Liver (tissue), 9 donors: ENCODE results near the gene AATF. TPM values are rescaled to one million over a fixed set of nuclear protein-coding genes. Genes with fewer than 3 reads are reported as not detected.

Source experiments
- DNase-seq: peaks from one replicate; pipeline ENCODE4 v3.0.0-alpha.2; 2017; ENCODE audit warnings: low spot score
- H3K27ac ChIP-seq, 2 donors: one replicate each; pipeline ENCODE4 v1.7.0; 2013; ENCODE audit warnings: inconsistent platforms in 2 of 2, low read length in 2 of 2, control low read depth in 1 of 2, low read depth in 1 of 2, mild to moderate bottlenecking in 1 of 2
- H3K27me3 ChIP-seq, 4 donors: one replicate each; pipeline versions ENCODE4 v1.6.1 to v1.7.0; 2013; ENCODE audit warnings: low read length in 3 of 4, inconsistent platforms in 1 of 4, mild to moderate bottlenecking in 1 of 4, moderate library complexity in 1 of 4; ENCODE audit not compliant: control insufficient read depth in 4 of 4, insufficient read depth in 4 of 4
- H3K36me3 ChIP-seq, 4 donors: one replicate each; pipeline versions ENCODE4 v1.6.1 to v1.7.0; 2013; ENCODE audit warnings: low read length in 3 of 4, mild to moderate bottlenecking in 3 of 4, low read depth in 1 of 4, moderate library complexity in 1 of 4; ENCODE audit not compliant: control insufficient read depth in 4 of 4, insufficient read depth in 3 of 4
- H3K4me1 ChIP-seq, 4 donors: one replicate each; pipeline versions ENCODE4 v1.6.1 to v1.7.0; 2013; ENCODE audit warnings: low read length in 3 of 4, mild to moderate bottlenecking in 3 of 4, moderate library complexity in 1 of 4; ENCODE audit not compliant: control insufficient read depth in 4 of 4, insufficient read depth in 4 of 4
- H3K4me3 ChIP-seq, 3 donors: one replicate each; pipeline versions ENCODE4 v1.6.1 to v1.7.0; 2013; ENCODE audit warnings: low read length in 3 of 3, control low read depth in 1 of 3, low read depth in 1 of 3, mild to moderate bottlenecking in 1 of 3
- H3K9ac ChIP-seq, 2 donors: one replicate each; pipeline ENCODE4 v1.7.0; 2013; ENCODE audit warnings: low read length in 2 of 2, mild to moderate bottlenecking in 2 of 2, moderate library complexity in 2 of 2, control low read depth in 1 of 2, low read depth in 1 of 2
- H3K9me3 ChIP-seq, 4 donors: one replicate each; pipeline versions ENCODE4 v1.6.1 to v1.7.0; 2013; ENCODE audit warnings: low read length in 3 of 4; ENCODE audit not compliant: control insufficient read depth in 4 of 4
- ATF3 ChIP-seq: IDR thresholded peaks from 2 replicates; pipeline ENCODE4 v1.6.1; 2016; ENCODE audit warnings: antibody characterized with exemption
- CTCF ChIP-seq: fragments of 150-350 bp; IDR thresholded peaks from 2 replicates; pipeline ENCODE4 v1.5.1; 2017; ENCODE audit warnings: improper control_type of control experiment, low read depth, low read length; ENCODE audit not compliant: missing input control
- EGR1 ChIP-seq, 2 donors: IDR thresholded peaks; 2 replicates each; pipeline ENCODE4 v1.6.1; 2016 to 2018; ENCODE audit warnings: antibody characterized with exemption in 2 of 2, low read depth in 2 of 2
- FOXA1 ChIP-seq: IDR thresholded peaks from 2 replicates; pipeline ENCODE4 v1.6.1; 2016; ENCODE audit warnings: antibody characterized with exemption
- FOXA2 ChIP-seq: IDR thresholded peaks from 2 replicates; pipeline ENCODE4 v1.6.1; 2016; ENCODE audit warnings: antibody characterized with exemption
- GABPA ChIP-seq, 2 donors: IDR thresholded peaks in 1 of 2; conservative IDR thresholded peaks in 1 of 2; 2 replicates each; pipeline ENCODE4 v1.6.1; 2016; ENCODE audit warnings: antibody characterized with exemption in 2 of 2, mild to moderate bottlenecking in 1 of 2, moderate library complexity in 1 of 2
- HNF4A ChIP-seq, 2 donors: conservative IDR thresholded peaks; 2 replicates each; pipeline ENCODE4 v1.6.1; 2016; ENCODE audit warnings: antibody characterized with exemption in 2 of 2, mild to moderate bottlenecking in 2 of 2
- HNF4G ChIP-seq: IDR thresholded peaks from 2 replicates; pipeline ENCODE4 v1.6.1; 2016; ENCODE audit warnings: antibody characterized with exemption
- JUND ChIP-seq, 2 donors: IDR thresholded peaks; 2 replicates each; pipeline ENCODE4 v1.6.1; 2016; ENCODE audit warnings: antibody characterized with exemption in 2 of 2
- NR2F2 ChIP-seq: IDR thresholded peaks from 2 replicates; pipeline ENCODE4 v1.6.1; 2016; ENCODE audit warnings: antibody characterized with exemption
- RAD21 ChIP-seq, 2 donors: IDR thresholded peaks; 2 replicates each; pipeline ENCODE4 v1.6.1; 2016; ENCODE audit warnings: antibody characterized with exemption in 2 of 2, mild to moderate bottlenecking in 2 of 2
- RXRA ChIP-seq, 2 donors: IDR thresholded peaks; 2 replicates each; pipeline ENCODE4 v1.6.1; 2017 to 2018; ENCODE audit warnings: antibody characterized with exemption in 2 of 2, mild to moderate bottlenecking in 1 of 2
- SP1 ChIP-seq: IDR thresholded peaks from 2 replicates; pipeline ENCODE4 v1.6.1; 2018; ENCODE audit warnings: antibody characterized with exemption, mild to moderate bottlenecking
- TAF1 ChIP-seq: conservative IDR thresholded peaks from 2 replicates; pipeline ENCODE4 v1.6.1; 2016; ENCODE audit warnings: antibody characterized with exemption, mild to moderate bottlenecking
- YY1 ChIP-seq: IDR thresholded peaks from 2 replicates; pipeline ENCODE4 v1.6.1; 2016; ENCODE audit warnings: antibody characterized with exemption, mild to moderate bottlenecking
- ZBTB33 ChIP-seq: IDR thresholded peaks from 2 replicates; pipeline ENCODE4 v1.6.1; 2016; ENCODE audit warnings: antibody characterized with exemption
- WGBS: extraction: QIAGEN DNeasy Blood & Tissue Kit; methylation state at CpG from one replicate; pipeline ENCODE4 v1.1.7; 2013; 5-methylcytosine and 5-hydroxymethylcytosine counted together
- polyA plus RNA-seq, 2 donors: library from polyadenylated mRNA; stranded (reverse) in 1 of 2; unstranded in 1 of 2; fragments of 200-250 nt in 1 of 2; fragments of >200 nt in 1 of 2; fragmentation: Nextera tagmentation in 1 of 2; extraction: Ambion mirVana in 1 of 2; gene quantifications; one replicate each; pipeline versions ENCODE4 v1.2.1 to v1.2.3, GENCODE V29; 2013 to 2015
- total RNA-seq, 2 donors: library from RNA; depleted of rRNA; stranded (reverse); fragments of >200 nt; gene quantifications; one replicate each; pipeline ENCODE4 v1.2.3, GENCODE V29; 2014
- TF ChIP-seq, protein P1 (sequence below): IDR thresholded peaks from 2 replicates; pipeline ENCODE4 v1.6.1; 2016; ENCODE audit warnings: antibody characterized with exemption
- donor health status: healthy.
- donor health status: healthy.
- donor health status: healthy.
- donor health status: healthy.
- donor health status: healthy.

AATF gene
- total and polyA plus RNA-seq, 4 donors, result 10.8 to 16.9 (median 13.4) TPM

- WGBS, result 92% methylated on average over 1 of the region's 1 CpG
- TF ChIP-seq RAD21 (IDR thresholded peaks at IDR 0.05), result no peak
- TF ChIP-seq, protein P1, sequence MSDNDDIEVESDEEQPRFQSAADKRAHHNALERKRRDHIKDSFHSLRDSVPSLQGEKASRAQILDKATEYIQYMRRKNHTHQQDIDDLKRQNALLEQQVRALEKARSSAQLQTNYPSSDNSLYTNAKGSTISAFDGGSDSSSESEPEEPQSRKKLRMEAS, result no peak
- peaks cover 8 to 19% (median 12%) of the 10 kb centered on the region in 4 donors for H3K4me1 ChIP-seq
Observed at GRCh38 chr17:37026531-37026869, 77.7 kb downstream of the AATF start.

GRCh38 chr17:37028040-37028439 is 79.3 kb downstream of the AATF start:
- Histone ChIP-seq H3K4me3 (no peak overlapping the region), H3K9me3 (no peaks in the 10 kb centered on the region), H3K4me1 (peaks cover 8 to 25% (median 18%) of the 10 kb centered on the region in 4 donors), H3K36me3 (no peaks in the 10 kb centered on the region), H3K27ac (no peak overlapping the region), H3K27me3 (no peaks in the 10 kb centered on the region), H3K9ac (no peak overlapping the region)
- TF ChIP-seq ZBTB33 (no peak), RXRA (IDR thresholded peaks at IDR 0.05) (no peak), ATF3 (no peak), HNF4A (conservative IDR thresholded peaks at IDR 0.05) (no peak), TAF1 (no peak)
- no peak for DNase-seq
- 98% methylated on average over 4 of the region's 4 CpGs for WGBS

More at GRCh38 chr17:37026531-37026869, 77.7 kb downstream of the AATF start:
- Histone ChIP-seq H3K36me3 (peaks cover 0 to 2% (median 0%) of the 10 kb centered on the region in 4 donors), H3K27me3 (no peaks in the 10 kb centered on the region), H3K9me3 (no peaks in the 10 kb centered on the region), H3K9ac (no peak overlapping the region), H3K27ac (no peak overlapping the region), H3K4me3 (no peak overlapping the region)
- no peak for DNase-seq

DNA sequence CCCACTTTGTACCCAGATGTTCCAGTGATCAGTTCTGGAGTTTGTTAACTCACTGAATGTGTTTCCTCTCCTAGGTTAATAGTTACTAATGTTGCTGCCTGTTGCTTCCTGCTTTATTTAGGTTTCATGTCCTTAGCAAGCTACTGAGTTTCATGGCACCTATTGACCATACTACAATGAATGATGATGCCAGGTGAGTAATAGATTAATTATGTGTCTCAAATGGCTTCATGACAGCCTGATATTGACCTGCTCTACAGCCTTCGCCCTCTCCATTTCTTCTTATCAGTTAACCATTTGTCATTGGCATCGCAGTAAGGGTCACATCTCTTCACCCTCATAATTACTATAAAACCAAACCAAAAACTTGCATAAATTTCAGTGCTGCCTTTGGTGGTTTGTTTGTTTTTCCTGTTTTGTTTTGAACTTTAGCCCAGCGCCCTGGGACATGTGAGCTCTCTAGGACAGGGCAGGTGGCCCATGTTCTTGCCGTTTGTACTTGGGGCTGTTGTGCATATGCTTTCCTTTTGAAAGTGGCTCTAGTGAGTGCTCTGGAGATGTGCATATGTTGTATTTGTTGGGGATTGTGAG is 82.8 kb downstream of the AATF start:
- H3K9ac ChIP-seq, result no peak overlapping the region
- no peak overlapping the region for H3K4me3 ChIP-seq
- 40% methylated on average over 4 of the region's 4 CpGs for WGBS
- no peaks in the 10 kb centered on the region for H3K27me3 ChIP-seq
- H3K36me3 ChIP-seq, result no peaks in the 10 kb centered on the region
- no peaks in the 10 kb centered on the region for H3K9me3 ChIP-seq
- H3K4me1 ChIP-seq, result peaks cover 0 to 17% (median 9%) of the 10 kb centered on the region in 4 donors
- no peak for DNase-seq
- peak overlapping the region; percentile 72 to 78 for H3K27ac ChIP-seq
- TF ChIP-seq HNF4A (conservative IDR thresholded peaks at IDR 0.05), result peak; percentile 92 to 97
- no peak for TF ChIP-seq TAF1
- TF ChIP-seq RXRA (IDR thresholded peaks at IDR 0.05), result peak; percentile 95
- peak; percentile 28 to 45 for TF ChIP-seq RAD21 (IDR thresholded peaks at IDR 0.05)
- no peak for TF ChIP-seq ATF3
- TF ChIP-seq, protein P1, result peak; percentile 91
- no peak for TF ChIP-seq CTCF
- TF ChIP-seq GABPA (IDR thresholded peaks at IDR 0.05 in 1 of 2, conservative IDR thresholded peaks at IDR 0.05 in 1 of 2), result no peak
- peak; percentile 37 to 71 for TF ChIP-seq EGR1 (IDR thresholded peaks at IDR 0.05; ENCODE audit: low read depth in 2 of 2)
- no peak for TF ChIP-seq FOXA1
- peak; percentile 50 for TF ChIP-seq NR2F2
- TF ChIP-seq SP1, result peak; percentile 97
- peak; percentile 63 for TF ChIP-seq ZBTB33
- TF ChIP-seq JUND (IDR thresholded peaks at IDR 0.05), result peak; percentile 73 to 79
- TF ChIP-seq FOXA2, result peak; percentile 45
- TF ChIP-seq HNF4G, result peak; percentile 57
- TF ChIP-seq YY1, result peak; percentile 79
